ENCODE data around the gene KRTAP10-2. TPM values are rescaled to one million over a fixed set of nuclear protein-coding genes. Genes with fewer than 3 reads are reported as not detected.
A peak's percentile ranks its signal among the peaks of the same experiment; 100 is the strongest.

The KRTAP10-2 gene
- total RNA-seq, 1 donor from 2014 or later: not detected

GRCh38 chr21:44529503-44530125, 21.7 kb downstream of the KRTAP10-2 start:
- H3K4me3 Mint-ChIP-seq: no peak overlapping the region
- no peaks in the 10 kb centered on the region for H3K4me1 Mint-ChIP-seq
- TF ChIP-seq, protein P1, sequence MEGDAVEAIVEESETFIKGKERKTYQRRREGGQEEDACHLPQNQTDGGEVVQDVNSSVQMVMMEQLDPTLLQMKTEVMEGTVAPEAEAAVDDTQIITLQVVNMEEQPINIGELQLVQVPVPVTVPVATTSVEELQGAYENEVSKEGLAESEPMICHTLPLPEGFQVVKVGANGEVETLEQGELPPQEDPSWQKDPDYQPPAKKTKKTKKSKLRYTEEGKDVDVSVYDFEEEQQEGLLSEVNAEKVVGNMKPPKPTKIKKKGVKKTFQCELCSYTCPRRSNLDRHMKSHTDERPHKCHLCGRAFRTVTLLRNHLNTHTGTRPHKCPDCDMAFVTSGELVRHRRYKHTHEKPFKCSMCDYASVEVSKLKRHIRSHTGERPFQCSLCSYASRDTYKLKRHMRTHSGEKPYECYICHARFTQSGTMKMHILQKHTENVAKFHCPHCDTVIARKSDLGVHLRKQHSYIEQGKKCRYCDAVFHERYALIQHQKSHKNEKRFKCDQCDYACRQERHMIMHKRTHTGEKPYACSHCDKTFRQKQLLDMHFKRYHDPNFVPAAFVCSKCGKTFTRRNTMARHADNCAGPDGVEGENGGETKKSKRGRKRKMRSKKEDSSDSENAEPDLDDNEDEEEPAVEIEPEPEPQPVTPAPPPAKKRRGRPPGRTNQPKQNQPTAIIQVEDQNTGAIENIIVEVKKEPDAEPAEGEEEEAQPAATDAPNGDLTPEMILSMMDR (conservative IDR thresholded peaks at IDR 0.05): no peak
- H3K27ac Mint-ChIP-seq (ENCODE audit: unreplicated experiment): no peak overlapping the region
- no peaks in the 10 kb centered on the region for H3K36me3 Mint-ChIP-seq (ENCODE audit: low read depth)
- DNase-seq (ENCODE audit: low read depth, low spot score): no peak
- peaks cover 5% of the 10 kb centered on the region for H3K9me3 Mint-ChIP-seq
- no peaks in the 10 kb centered on the region for H3K27me3 Mint-ChIP-seq (ENCODE audit: low read depth)

- TF ChIP-seq, protein P1 (conservative IDR thresholded peaks at IDR 0.05): no peak
- Mint-ChIP-seq H3K9me3 (peaks cover 4% of the 10 kb centered on the region), H3K4me3 (no peak overlapping the region), H3K36me3 (ENCODE audit: low read depth) (no peaks in the 10 kb centered on the region), H3K27ac (ENCODE audit: unreplicated experiment) (no peak overlapping the region), H3K4me1 (no peaks in the 10 kb centered on the region), H3K27me3 (ENCODE audit: low read depth) (no peaks in the 10 kb centered on the region)
- DNase-seq (ENCODE audit: low read depth, low spot score): no peak
These were observed 22.3 kb downstream of the KRTAP10-2 start for GRCh38 chr21:44529011-44529421.

DNA sequence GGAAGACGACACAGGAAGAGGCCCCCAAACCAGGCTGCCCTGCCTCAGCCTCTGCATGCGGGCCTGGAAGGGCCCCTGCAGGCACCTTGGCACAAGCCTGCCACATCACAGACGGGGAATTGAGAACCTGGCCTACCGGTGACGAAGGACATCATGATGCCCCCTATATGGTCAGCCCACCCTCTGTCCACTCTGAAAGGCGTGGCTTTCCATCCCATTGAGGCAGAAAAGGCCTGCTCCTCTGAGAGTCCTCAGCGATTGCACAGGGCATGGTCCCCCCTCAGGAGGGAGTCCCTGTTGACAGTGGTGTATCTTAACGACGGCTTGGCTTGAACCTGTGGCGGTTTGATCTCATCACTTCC, 22.7 kb downstream of the KRTAP10-2 start:
- TF ChIP-seq, protein P1 (conservative IDR thresholded peaks at IDR 0.05): no peak
- peaks cover 4% of the 10 kb centered on the region for H3K9me3 Mint-ChIP-seq
- no peaks in the 10 kb centered on the region for H3K36me3 Mint-ChIP-seq (ENCODE audit: low read depth)
- H3K27me3 Mint-ChIP-seq (ENCODE audit: low read depth): no peaks in the 10 kb centered on the region
- H3K4me3 Mint-ChIP-seq: no peak overlapping the region
- H3K4me1 Mint-ChIP-seq: no peaks in the 10 kb centered on the region
- no peak for DNase-seq (ENCODE audit: low read depth, low spot score)
- no peak overlapping the region for H3K27ac Mint-ChIP-seq (ENCODE audit: unreplicated experiment)

- Mint-ChIP-seq H3K4me3 (no peak overlapping the region), H3K27ac (ENCODE audit: unreplicated experiment) (no peak overlapping the region), H3K36me3 (ENCODE audit: low read depth) (no peaks in the 10 kb centered on the region), H3K27me3 (ENCODE audit: low read depth) (no peaks in the 10 kb centered on the region), H3K9me3 (peaks cover 4% of the 10 kb centered on the region), H3K4me1 (no peaks in the 10 kb centered on the region)
- TF ChIP-seq, protein P1 (conservative IDR thresholded peaks at IDR 0.05): no peak
- DNase-seq (ENCODE audit: low read depth, low spot score): no peak
These were observed 23.2 kb downstream of the KRTAP10-2 start for GRCh38 chr21:44527983-44528633.

DNA sequence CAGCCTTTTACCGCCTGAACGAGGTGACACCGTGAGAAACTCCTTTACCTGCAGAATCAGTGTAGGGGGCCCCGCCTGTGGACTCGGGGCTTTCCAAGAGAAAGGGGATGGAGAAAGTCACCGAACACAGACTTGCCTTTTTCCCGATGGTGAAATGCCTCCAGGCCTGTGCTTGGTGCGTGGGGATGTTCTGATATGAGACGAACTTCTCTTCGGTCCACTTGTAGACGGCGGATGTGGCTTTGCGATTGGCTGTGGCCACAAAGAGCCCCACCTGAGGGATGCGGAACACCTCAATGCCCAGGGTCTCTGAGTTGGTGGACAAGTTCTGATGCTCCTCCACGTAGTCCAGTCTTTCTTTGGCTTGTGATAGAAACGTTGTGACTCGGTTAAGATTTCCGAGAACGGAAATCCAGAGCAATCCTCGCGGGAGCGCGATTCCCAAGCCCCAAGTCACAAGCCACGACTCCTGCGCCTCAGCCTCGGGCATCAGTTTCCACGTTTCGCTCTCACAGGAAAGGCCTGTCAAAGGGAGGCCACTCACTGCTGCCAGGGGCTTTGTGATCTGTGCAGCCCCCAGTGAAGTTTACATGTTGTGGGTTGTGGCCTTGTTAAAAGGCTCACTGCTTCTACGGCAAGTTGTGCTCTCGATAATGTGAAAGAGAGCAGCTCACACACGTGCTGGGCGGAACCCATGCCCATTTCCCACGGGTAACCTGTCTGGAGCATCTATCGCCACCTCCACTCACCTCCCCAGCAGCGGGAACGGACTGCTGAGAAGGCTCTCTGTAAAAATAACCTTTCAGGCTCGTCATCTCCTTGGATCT, 23.9 kb downstream of the KRTAP10-2 start:
- Mint-ChIP-seq H3K36me3 (ENCODE audit: low read depth) (no peaks in the 10 kb centered on the region), H3K27ac (ENCODE audit: unreplicated experiment) (peak overlapping the region; percentile 27), H3K4me1 (no peaks in the 10 kb centered on the region), H3K27me3 (ENCODE audit: low read depth) (no peaks in the 10 kb centered on the region), H3K9me3 (peaks cover 4% of the 10 kb centered on the region), H3K4me3 (no peak overlapping the region)
- TF ChIP-seq, protein P1 (conservative IDR thresholded peaks at IDR 0.05): no peak
- no peak for DNase-seq (ENCODE audit: low read depth, low spot score)
